HG03095 (cell line): ENCODE data around the gene CBX8.
"Not testable (repeated sequence)": the region's sequence is repeated elsewhere in the genome, so short reads cannot be mapped to it uniquely, and the experiment has no call there.

Experiments used
- ATAC-seq: cut with Tn5 transposase; IDR thresholded peaks from one replicate; pipeline ENCODE4 v1.9.1; 2021; ENCODE audit warnings: moderate library complexity; ENCODE audit not compliant: unreplicated experiment

CBX8 gene

GRCh38 chr17:79781736-79782575 lies 14.9 kb downstream of the CBX8 start:
- ATAC-seq, result no peak

- no peak for ATAC-seq
These were observed 15.7 kb downstream of the CBX8 start for GRCh38 chr17:79781012-79781650.

GRCh38 chr17:79779661-79780365 lies 17.1 kb downstream of the CBX8 start:
- ATAC-seq, result no peak

- no peak for ATAC-seq
These were observed 17.8 kb downstream of the CBX8 start for GRCh38 chr17:79779084-79779529.

GRCh38 chr17:79778504-79779083 lies 18.3 kb downstream of the CBX8 start:
- no peak for ATAC-seq

- no peak for ATAC-seq
These were observed 18.9 kb downstream of the CBX8 start, which contains the start of gene CBX2 for GRCh38 chr17:79777894-79778503. CBX2 (plus strand) TSS chr17:79778148; CDS start chr17:79778236, 88 bp downstream.

- no peak for ATAC-seq
These were observed 19.6 kb downstream of the CBX8 start for GRCh38 chr17:79777120-79777893.

- ATAC-seq, result no peak
These were observed 20.3 kb downstream of the CBX8 start for GRCh38 chr17:79776376-79777119.

GRCh38 chr17:79775632-79776031 lies 21.2 kb downstream of the CBX8 start:
- ATAC-seq, result no peak

GRCh38 chr17:79774561-79774975 lies 22.3 kb downstream of the CBX8 start:
- ATAC-seq, result no peak

GRCh38 chr17:79772726-79773125 lies 24.2 kb downstream of the CBX8 start:
- not testable (repeated sequence) for ATAC-seq

GRCh38 chr17:79771276-79771675 lies 25.6 kb downstream of the CBX8 start:
- ATAC-seq, result no peak

GRCh38 chr17:79769570-79770506 lies 27.0 kb downstream of the CBX8 start:
- no peak for ATAC-seq

- no peak for ATAC-seq
These were observed 31.2 kb downstream of the CBX8 start for GRCh38 chr17:79765708-79766107.

- ATAC-seq, result no peak
These were observed 34.8 kb downstream of the CBX8 start for GRCh38 chr17:79761894-79762589.

GRCh38 chr17:79760197-79760906 lies 36.5 kb downstream of the CBX8 start:
- no peak for ATAC-seq

GRCh38 chr17:79758271-79758670 lies 38.6 kb downstream of the CBX8 start:
- ATAC-seq, result no peak
